Stimulated activated CD8-positive, alpha-beta memory T cell treated with anti-CD3 and anti-CD28 coated beads, Interleukin-4, amount 100 ng/mL, for 24 hours (primary cell): ENCODE data around the gene ERMAP.

Source experiments
- DNase-seq: peaks from one replicate; pipeline ENCODE4 v3.0.0-alpha.2; 2020; ENCODE audit warnings: low read depth

ERMAP gene, protein sequence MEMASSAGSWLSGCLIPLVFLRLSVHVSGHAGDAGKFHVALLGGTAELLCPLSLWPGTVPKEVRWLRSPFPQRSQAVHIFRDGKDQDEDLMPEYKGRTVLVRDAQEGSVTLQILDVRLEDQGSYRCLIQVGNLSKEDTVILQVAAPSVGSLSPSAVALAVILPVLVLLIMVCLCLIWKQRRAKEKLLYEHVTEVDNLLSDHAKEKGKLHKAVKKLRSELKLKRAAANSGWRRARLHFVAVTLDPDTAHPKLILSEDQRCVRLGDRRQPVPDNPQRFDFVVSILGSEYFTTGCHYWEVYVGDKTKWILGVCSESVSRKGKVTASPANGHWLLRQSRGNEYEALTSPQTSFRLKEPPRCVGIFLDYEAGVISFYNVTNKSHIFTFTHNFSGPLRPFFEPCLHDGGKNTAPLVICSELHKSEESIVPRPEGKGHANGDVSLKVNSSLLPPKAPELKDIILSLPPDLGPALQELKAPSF

DNA sequence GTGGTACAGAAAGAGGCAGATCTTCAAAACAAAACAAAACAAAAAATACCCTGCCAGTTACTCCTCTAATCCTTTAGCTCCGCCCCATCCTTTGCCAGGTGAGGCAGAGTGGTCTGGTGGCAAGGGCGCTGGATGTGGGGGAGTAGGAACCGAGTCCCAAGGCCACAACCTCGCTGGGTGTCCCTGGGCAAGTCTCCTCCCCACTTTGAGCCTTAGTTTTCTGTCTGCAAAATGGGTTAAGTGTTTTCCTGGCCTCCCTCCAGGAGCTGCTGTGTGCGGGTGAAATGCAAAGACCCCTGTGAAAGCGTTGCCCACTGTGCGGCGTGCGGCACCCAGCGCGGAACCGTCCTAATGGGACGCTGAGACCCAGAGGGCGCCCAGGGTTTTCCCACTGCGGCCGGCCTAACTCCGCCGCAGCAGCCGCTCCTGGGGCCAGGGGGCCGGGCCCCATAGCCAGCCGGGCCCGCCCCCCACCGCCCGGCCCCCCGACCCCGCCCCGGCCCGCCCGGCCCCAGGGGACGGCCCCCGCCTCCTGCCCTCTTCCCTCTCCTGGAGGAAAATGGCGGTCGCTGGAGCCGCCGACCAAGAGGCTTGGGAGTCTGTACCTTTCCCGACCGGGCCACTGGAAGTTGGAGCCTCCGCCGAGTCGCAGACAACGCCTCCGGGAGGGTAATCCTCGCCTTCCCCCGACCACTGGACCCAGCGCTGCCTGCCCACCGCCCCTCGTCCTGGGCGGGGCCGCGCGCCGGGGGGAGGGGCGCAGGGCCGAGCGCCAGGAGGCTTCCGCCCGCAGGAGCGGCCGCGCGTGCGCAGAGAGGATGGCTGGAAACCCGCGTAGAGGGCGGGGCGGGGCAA, at the start of gene ERMAP, which contains the start of gene SVBP:
Gene ERMAP, plus strand, starts transcription at position 538 of the 855 bp plus-strand sequence. CDS start 13,327 bp downstream, outside the sequence.
Gene SVBP, minus strand, starts transcription at position 813 of the 855 bp plus-strand sequence. CDS start 853 bp downstream, outside the sequence.
- DNase-seq = peak; percentile 94

DNA sequence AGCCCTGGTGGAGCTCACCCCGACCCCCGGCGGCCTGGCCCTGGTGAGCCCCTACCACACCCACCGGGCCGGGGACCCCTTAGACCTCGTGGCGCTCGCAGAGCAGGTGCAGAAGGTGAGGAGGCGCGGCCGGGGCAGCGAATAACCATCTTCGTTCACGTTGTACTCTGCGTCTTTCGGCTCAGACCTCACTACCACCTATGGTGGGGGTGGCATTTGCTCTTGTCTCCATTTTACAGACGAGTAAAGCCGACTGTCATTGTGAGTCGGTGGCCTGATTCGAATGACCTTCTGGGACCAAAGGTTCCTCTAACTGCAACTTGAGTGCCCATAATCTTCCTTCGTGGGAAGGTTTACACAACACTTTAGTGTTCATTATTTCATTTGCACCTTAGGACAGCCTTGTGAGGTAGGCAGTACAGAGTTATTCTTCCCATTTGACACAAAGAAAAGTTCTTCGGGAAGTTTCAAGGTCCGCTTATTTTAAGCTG, 49.4 kb upstream of the ERMAP start:
- no peak for DNase-seq

DNA sequence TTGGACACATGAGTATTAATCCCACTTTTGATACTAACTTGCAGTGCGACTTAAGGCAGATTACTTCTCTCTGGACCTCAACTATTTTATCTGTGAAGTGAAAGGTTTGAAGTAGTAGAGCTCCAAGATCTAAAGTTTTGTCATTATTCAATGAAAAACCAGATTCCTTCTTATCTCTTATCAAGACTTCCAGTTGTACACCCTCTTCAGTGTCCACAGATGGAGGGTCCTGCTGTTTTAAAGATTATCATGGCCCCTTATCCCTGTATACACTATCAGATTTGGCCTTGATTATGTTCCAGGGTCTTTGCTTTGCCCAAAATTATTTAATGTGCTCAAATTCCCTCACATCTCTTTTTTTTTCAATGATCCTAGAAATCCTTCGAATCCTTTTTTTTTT, 48.8 kb upstream of the ERMAP start:
- DNase-seq = no peak

DNA sequence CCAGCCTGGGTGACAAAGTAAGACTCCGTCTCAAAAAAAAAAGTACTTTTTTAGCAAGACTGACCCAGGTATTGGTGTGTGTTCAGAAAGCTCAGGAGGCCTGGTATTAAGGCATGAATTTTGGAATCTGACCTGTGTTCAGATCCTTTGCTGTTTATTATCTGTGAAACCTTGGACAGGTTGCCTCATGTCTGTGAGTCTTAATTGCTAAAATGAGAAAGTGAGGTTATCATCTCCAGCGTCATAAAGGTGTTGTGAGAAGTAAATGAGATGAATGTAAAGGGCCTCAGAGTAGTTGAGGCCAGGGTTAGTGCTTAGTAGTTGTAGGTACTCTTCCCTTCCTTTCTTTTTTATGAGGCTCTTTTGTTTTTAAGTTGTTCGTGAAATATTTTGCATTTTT, 47.1 kb upstream of the ERMAP start:
- DNase-seq = no peak

DNA sequence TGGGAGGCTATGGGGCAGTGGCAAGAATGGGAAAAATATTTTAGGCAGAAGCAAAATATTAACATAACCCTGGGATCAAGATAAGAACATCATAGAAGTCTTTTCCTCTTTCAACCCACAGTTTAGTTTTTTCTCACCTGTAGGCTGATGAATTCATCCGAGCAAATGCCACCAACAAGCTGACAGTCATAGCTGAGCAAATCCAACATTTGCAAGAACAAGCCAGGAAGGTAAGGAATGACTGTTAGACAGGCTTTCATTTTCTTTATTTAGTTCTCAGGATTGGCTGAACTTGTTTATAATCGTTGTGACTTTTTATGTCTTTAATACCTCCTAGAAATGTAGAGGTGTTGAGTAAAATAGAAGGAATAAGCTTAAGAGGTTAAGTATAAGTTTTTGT, 43.5 kb upstream of the ERMAP start:
- no peak for DNase-seq

DNA sequence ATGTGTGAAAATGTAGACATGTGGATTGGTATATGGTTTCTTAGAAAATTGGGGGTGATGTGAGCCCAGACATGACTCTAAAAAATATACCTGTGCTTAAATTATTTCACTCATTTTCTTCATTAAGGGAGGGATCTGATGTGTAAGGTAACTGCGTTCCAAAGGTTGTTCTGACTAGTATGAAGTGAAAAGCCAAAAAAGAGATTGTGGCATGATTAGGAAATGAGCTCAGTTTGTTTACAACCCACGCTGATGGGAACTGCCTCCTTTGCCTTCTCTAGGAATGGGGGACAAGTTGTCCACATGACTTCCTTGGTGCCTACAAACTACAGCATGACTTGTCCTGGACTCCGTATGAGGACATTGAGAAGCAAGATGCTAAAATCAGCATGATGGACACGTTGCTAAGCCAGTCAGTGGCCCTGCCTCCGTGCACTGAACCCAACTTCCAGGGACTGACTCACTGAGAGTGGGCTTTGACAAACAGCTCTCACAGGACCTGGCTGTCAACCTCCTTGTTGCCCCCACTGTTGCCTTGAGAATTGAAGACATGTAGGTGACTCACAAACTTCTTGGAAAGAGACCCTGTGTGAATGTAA, 41.9 kb upstream of the ERMAP start:
- no peak for DNase-seq

DNA sequence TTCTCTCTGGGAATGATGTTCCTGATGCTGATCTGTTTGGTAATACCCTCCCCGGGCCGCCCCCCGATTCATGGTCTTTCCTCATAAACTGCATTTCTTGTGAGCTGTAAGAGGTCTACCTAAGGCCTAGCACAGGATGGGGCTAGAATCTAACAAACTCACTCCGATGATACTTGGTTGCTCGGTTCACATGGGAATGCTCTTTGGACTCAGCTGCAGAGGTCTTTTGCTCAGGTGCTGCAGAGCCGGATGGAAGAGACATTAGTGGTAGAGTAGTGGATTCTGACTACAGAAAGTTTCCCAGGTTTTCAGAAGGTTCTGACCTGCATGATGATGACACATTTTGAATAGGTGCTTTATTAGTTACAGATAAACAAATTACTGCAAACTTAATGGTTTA, 40.4 kb upstream of the ERMAP start:
- no peak for DNase-seq

DNA sequence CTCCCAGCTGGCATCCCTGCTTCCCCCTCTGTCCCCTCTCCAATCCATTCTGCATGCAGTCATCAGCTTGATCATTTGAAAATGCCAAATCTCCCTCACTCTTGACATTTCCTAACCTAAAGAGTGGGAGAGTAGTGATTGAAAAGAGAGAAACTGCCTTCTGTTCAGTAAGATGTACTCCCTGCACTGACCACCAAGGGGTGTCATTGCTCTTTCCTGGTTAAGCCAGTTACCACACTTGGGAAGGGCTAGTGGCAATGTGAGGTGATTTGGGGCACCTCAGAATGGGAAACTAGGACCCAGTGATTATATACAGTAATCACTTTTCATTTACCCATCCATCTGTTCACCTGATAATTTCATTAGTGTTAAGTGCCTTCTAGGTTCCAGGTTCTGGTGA, 39.1 kb upstream of the ERMAP start:
- DNase-seq = no peak

DNA sequence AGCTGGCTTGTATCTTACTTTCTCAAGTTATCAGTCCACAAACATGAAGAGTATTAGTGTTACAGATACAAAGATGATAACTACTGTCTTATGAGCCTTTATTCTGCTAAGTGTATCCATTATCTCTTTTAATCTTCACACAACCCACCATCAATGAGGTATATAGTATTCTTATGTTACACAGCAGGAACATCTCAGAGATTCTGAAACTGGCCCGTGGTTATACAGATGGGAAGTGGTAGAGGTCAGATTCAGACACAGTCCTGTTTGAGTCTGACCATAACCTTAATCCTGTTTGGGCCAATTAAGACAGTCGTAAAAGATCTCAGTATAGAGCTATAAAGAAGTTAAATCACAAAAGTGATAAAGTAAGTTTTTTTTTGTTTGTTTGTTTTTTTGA, 37.2 kb upstream of the ERMAP start:
- no peak for DNase-seq

DNA sequence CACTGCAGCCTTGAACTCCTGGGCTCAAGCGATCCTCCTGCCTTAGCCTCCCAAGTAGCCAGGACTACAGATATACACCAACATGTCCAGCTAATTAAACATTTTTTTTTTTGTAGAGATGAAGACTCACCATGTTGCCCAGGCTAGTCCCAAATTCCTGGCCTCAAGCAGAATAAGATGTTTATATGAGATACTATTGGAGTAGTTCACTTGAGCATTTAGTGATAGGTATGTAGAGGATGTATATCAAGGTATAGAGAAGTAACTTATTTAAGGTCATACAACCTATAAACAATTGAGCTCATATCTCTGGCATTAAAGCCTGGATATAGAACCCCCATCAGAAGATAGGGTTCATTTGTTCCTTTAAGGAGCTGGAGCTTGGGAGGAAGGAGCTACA, 36.7 kb upstream of the ERMAP start:
- DNase-seq = no peak

DNA sequence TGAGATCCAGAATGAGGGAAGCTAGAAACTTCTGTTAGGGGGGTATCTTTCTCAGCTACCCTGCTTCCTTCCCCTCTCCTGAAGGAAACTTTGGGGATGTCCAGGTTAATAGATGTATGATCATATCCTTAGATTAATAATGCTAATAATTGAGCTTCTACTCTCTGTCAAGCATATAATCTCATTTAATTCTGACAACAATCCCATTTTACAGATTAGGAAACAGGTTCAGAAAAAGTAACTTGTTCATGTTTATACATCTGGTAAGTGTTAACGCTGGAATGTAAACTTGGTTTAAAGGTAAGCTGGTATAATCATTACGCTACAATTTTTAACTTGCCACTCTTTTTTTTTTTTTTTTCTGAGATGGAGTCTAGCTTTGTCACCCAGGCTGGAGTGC, 33.8 kb upstream of the ERMAP start:
- no peak for DNase-seq

DNA sequence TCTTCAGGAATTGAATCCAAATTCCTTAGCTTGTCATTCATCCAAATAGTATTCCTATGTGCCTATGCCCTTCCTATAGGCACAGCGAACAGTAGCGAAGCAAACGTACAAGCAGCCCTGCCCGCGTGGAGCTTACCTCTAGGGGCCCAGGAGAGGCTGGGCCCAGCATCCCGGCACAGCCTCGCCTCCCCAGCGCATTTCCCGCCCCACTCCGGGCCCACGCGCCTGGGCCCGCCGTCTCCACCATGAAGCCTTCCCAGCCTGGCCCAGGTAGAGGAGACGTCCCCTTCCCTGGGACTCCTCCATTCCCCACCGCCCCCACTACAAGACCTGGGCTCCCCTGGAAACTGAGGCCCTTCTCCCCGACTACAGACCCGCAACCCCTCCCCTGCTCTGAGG, 32.4 kb upstream of the ERMAP start:
- no peak for DNase-seq

DNA sequence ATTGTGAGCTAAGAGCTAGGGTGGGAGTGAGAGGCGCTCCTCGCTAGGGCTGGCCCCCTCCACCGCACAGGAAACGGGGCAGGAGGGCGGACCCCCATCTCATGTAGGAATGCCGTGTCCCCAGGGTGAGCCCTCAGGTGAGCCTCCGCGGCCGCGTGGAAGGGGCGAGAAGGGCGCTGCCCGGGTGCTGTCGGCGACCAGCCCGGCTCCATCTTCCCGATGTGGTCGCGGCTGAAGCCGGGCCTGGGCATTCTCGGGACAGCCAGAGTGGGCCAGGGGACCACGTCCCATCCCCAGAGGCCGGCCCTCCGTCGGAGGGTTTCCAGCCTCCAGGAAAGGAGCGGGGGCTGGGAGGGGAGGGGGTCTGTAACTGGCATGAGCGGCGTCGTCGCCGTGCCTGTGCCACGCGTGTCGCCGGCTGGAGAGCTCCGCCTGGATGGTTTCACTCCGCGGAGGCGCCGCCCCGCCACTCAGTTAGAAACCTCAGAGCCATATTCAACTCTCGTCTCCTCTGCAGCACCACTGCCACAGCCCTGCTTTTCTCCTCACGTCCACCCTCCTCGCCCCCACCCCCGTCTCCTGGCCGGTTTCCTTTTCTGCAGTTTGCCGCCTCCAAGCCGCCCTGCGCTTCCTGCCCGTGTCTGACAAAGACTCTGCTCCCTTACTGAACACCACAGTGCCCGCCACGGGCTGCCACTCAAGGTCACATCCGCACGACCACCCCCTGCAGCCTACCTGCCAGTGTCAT, 31.8 kb upstream of the ERMAP start, which contains the start of gene TMEM269:
Gene TMEM269, plus strand, starts transcription at position 46 of the 748 bp plus-strand sequence. CDS start 4,903 bp downstream, outside the sequence.
- DNase-seq = peak; percentile 19

DNA sequence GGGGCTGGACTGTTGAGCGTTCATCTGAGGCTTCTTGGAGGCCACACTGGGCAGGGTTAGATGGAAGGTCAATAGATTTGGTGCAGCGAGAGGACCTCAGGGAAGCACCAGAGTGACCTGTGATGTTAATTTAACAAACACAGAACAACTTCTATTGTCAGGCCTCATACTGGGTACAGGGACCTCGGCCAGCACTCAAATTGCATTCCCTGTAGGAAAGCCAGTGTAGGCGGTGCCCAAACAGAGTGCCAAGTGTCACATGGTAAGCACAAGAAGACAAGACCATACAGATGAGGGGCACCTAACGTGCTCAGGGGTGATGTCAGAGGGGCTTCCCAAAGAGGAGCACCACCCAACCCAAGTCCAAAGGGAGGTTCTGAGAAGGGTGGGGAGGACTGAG, 30.8 kb upstream of the ERMAP start:
- no peak for DNase-seq

DNA sequence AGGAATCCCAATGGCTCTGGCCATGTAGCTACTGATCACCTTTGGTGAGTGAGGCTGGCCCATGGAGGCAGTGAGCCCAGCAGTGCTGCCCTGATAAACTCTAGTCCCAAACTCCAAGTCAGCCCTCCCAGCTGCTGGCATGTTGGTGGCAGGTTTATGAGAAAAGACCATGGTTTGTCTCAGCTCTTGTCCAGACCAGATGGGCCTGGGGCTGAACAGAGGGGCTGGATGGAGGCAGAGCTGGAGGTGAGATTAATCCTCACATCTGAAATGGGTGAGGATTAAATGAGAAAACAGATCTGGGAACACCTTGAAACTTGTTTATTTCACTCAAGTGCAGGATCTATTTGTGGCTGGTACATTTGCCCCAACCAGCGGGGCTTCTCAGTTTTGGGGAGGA, 28.9 kb upstream of the ERMAP start:
- DNase-seq = no peak

DNA sequence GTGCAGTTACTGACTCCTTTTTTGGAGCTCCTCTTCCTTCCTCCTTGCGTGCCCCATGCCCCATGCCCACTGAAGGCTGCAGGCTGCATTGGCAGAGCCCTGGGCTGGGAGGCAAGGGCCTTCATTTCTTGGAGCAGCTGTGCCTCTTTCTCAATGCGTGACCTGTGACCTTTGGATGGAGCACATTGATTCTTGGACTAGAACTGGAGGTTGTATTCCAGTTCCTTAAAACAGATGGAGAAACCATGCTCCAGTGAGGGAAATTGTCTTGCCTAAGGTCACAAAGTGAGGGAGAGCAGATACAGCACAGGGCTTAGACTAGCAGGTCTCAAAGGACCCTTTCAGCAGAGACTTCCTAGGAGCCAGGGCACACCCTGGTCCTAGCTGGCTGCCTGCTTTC, 23.1 kb upstream of the ERMAP start:
- DNase-seq = no peak

DNA sequence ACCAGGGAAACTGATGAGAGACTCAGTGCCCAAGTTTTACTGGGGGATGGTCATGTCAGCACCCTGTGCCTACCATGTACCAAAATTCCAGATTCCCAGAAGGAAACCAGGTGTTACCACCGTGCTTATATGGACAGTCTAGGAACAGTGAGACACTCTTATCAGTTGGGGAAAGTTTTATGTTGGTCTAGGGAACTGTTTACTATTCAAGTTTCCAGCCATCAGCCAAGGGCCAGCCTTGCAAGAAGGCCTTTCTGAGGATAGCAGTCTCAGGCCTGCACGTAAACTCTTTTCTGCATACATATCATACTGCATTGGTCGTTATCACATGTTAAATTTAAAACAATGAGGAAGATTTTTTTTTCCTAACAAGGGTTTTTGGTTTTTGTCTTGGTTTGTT, 19.5 kb upstream of the ERMAP start:
- DNase-seq = no peak

DNA sequence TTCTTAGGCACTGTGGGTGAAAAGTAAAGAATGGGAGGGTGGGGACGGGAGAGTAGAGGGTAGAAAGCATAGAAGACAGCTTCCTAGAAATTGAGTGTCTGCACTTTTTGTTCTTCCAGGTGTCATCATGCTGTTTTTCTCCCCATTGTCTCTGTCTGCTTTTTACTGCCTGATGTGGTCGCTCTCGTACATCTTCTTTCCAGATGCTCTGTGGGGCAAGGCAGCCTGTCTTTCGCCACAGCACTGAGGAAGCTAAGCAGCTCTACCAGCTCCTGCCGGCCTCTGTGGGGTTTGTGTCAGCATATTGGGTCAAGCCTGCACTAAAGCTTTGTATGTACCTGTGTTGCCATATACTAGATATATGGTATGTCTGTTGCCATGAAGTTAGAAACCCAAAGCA, 18.9 kb upstream of the ERMAP start:
- no peak for DNase-seq

DNA sequence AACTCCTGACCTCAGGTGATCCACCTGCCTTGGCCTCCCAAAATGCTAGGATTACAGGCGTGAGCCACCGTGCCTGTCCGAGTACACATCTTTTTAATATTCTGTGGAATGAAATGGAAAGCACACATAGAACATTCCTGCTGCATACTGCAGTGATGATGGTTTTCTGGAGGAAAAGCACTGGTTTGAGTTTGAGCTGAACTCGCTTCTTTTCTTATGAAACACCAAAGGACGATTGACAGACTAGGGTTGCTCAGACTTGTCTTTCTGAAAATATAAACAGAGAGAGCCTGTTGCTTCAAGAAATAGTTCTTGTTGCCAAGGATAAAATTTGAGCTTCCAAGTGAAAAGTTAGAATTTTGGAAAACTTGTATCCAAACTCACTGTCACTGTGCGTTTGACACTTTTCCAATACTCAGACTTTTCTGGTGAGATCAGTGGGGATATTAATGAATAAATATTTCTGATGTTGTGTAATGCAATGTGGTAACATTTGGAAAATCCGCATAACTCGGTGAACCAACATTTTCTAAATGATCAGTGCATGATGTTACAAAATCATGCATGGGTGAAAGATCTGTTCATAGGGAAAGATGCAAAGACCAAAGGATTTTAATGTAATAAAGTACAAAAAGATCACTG, 15.0 kb upstream of the ERMAP start:
- no peak for DNase-seq

DNA sequence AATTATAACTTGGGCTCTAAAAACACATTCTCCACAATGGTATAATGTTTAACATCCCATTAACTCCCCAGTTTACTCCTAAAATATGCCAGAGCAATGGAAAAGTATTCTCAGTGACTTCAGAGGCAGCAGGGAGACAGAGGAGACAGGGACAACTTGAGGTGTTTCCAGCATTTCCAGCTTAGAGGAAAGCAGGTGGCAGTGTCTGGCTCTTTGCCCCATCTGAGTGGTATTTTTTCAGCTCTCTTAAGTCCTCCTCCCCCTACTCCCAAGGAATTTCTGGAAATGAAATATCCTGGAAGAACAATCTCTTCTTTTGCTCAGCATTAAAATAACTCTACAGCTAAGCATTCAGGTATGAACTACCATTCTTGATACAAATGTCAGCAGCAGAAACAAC, 10.8 kb upstream of the ERMAP start:
- DNase-seq = no peak

DNA sequence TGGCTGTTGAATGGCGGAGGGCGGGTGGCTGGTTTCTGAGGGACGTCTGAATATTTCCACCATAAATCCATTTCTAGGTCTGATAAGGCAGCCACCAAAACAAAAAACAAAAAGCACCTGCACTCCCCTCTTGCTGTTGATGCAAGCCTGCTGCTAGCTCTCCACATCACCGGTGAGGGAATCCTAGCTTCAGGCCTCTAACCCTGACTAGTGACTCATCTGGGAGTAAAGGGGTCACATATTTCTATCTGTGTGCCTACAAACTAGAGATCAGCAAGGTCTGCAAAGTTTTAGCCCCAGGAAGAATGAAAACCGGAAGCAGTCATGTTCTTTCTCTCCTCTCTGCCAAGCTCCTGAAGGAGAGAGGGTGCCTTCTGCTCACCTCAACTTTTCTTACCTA, 10.3 kb upstream of the ERMAP start:
- no peak for DNase-seq
